Measurements from ENCODE around the gene PLCB2. TPM values are rescaled to one million over a fixed set of nuclear protein-coding genes. Genes with fewer than 3 reads are reported as not detected.

The PLCB2 gene
- total and polyA plus RNA-seq, 4 experiments from 2014 or later, result 22.6 to 219 (median 124) TPM

- intact Hi-C loops (cut with micrococcal nuclease), result loop anchor here (1.0 to 10.0 kb wide), 6 partner anchors 57 to 588 kb away; no protein-coding TSS in a partner anchor
- no peak overlapping the region for H3K4me3 ChIP-seq (ENCODE audit: low read length in 2 of 2)
- H3K27ac Mint-ChIP-seq, result peak overlapping the region in 3 of 7 donors; percentile 24 to 54 (median 32)
- H3K27ac ChIP-seq (ENCODE audit: low read depth, low read length), result no peak overlapping the region
- no peak overlapping the region for H3K4me3 Mint-ChIP-seq
- H3K9me3 ChIP-seq (ENCODE audit: control insufficient read depth in 1 of 2, low read length in 2 of 2), result no peaks in the 10 kb centered on the region
- ChIA-PET POLR2A (ENCODE audit: partially characterized antibody) (interaction anchor here (0.7 to 2.1 kb wide), 8 partner anchors 31 to 233 kb away, joined by 3 to 10 read pairs (median 4); no protein-coding TSS in a partner anchor), CTCF (ENCODE audit: partially characterized antibody) (interaction anchor here (0.6 to 14.0 kb wide), 44 partner anchors 8 to 491 kb away, joined by 3 to 427 read pairs (median 4); partner anchors contain the start of genes ANKRD63, BMF, BUB1B and CCDC9B)
- H3K9me3 Mint-ChIP-seq, result no peaks in the 10 kb centered on the region
- H3K27me3 ChIP-seq (ENCODE audit: insufficient read depth, low read length), result no peaks in the 10 kb centered on the region
- peak; percentile 81 to 88 (median 84) for DNase-seq
- peaks cover 2 to 11% (median 5%) of the 10 kb centered on the region in 4 donors for H3K4me1 Mint-ChIP-seq
- peaks cover 3 to 18% of the 10 kb centered on the region in 2 donors for H3K27me3 Mint-ChIP-seq
- H3K4me1 ChIP-seq (ENCODE audit: insufficient read depth, low read length), result peaks cover 5% of the 10 kb centered on the region
- no peaks in the 10 kb centered on the region for H3K36me3 ChIP-seq (ENCODE audit: insufficient read depth, low read length)
- H3K36me3 Mint-ChIP-seq, result no peaks in the 10 kb centered on the region
Observed at GRCh38 chr15:40274350-40275274, 33.1 kb downstream of the PLCB2 start.

GRCh38 chr15:40273428-40273827 lies 34.3 kb downstream of the PLCB2 start:
- no peaks in the 10 kb centered on the region for H3K27me3 ChIP-seq (ENCODE audit: insufficient read depth, low read length)
- Mint-ChIP-seq H3K4me3 (no peak overlapping the region), H3K4me1 (peaks cover 0 to 11% (median under 1%) of the 10 kb centered on the region in 4 donors), H3K27me3 (peaks cover 0 to 10% of the 10 kb centered on the region in 2 donors), H3K27ac (no peak overlapping the region), H3K9me3 (no peaks in the 10 kb centered on the region), H3K36me3 (no peaks in the 10 kb centered on the region)
- intact Hi-C loops (cut with micrococcal nuclease), result loop anchor here (10.0 kb wide), 1 partner anchor 389 kb away; no protein-coding TSS in a partner anchor
- H3K4me3 ChIP-seq (ENCODE audit: low read length in 2 of 2), result no peak overlapping the region
- no peak overlapping the region for H3K27ac ChIP-seq (ENCODE audit: low read depth, low read length)
- POLR2A ChIA-PET (ENCODE audit: partially characterized antibody), result interaction anchor here (1.0 to 2.1 kb wide), 5 partner anchors 35 to 232 kb away, joined by 3 to 10 read pairs (median 7); no protein-coding TSS in a partner anchor
- H3K36me3 ChIP-seq (ENCODE audit: insufficient read depth, low read length), result no peaks in the 10 kb centered on the region
- CTCF ChIA-PET (ENCODE audit: partially characterized antibody), result interaction anchor here (0.6 to 14.0 kb wide), 30 partner anchors 10 to 933 kb away, joined by 3 to 427 read pairs (median 6); partner anchors contain the start of genes BMF, CCDC9B, IVD and PLCB2
- no peaks in the 10 kb centered on the region for H3K4me1 ChIP-seq (ENCODE audit: insufficient read depth, low read length)
- H3K9me3 ChIP-seq (ENCODE audit: control insufficient read depth in 1 of 2, low read length in 2 of 2), result no peaks in the 10 kb centered on the region
- DNase-seq, result no peak

- no peaks in the 10 kb centered on the region for H3K27me3 ChIP-seq (ENCODE audit: insufficient read depth, low read length)
- intact Hi-C loops (cut with micrococcal nuclease), result loop anchor here (10.0 kb wide), 1 partner anchor 388 kb away; no protein-coding TSS in a partner anchor
- POLR2A ChIA-PET (ENCODE audit: partially characterized antibody), result interaction anchor here (1.4 kb wide), 1 partner anchor 36 kb away, joined by 4 read pairs; no protein-coding TSS in a partner anchor
Observed at GRCh38 chr15:40272485-40273056, 35.2 kb downstream of the PLCB2 start.

GRCh38 chr15:40271685-40272484 lies 35.9 kb downstream of the PLCB2 start:
- H3K27ac Mint-ChIP-seq, result no peak overlapping the region
- Histone ChIP-seq H3K9me3 (ENCODE audit: control insufficient read depth in 1 of 2, low read length in 2 of 2) (no peaks in the 10 kb centered on the region), H3K27me3 (ENCODE audit: insufficient read depth, low read length) (no peaks in the 10 kb centered on the region), H3K4me3 (ENCODE audit: low read length in 2 of 2) (no peak overlapping the region), H3K4me1 (ENCODE audit: insufficient read depth, low read length) (no peaks in the 10 kb centered on the region), H3K36me3 (ENCODE audit: insufficient read depth, low read length) (no peaks in the 10 kb centered on the region), H3K27ac (ENCODE audit: low read depth, low read length) (no peak overlapping the region)
- no peaks in the 10 kb centered on the region for H3K36me3 Mint-ChIP-seq
- intact Hi-C loops (cut with micrococcal nuclease), result loop anchor here (10.0 kb wide), 1 partner anchor 387 kb away; no protein-coding TSS in a partner anchor
- ChIA-PET CTCF (ENCODE audit: partially characterized antibody) (interaction anchor here (1.0 to 14.0 kb wide), 10 partner anchors 7 to 487 kb away, joined by 3 to 427 read pairs (median 23); partner anchors contain the start of genes CCDC9B and PLCB2), POLR2A (ENCODE audit: partially characterized antibody) (no interaction called here)
- H3K4me3 Mint-ChIP-seq, result no peak overlapping the region
- peaks cover 0 to 2% of the 10 kb centered on the region in 2 donors for H3K27me3 Mint-ChIP-seq
- DNase-seq, result no peak
- no peaks in the 10 kb centered on the region for H3K9me3 Mint-ChIP-seq
- peaks cover 0 to 11% (median under 1%) of the 10 kb centered on the region in 4 donors for H3K4me1 Mint-ChIP-seq

More at GRCh38 chr15:40272485-40273056, 35.2 kb downstream of the PLCB2 start:
- Mint-ChIP-seq H3K36me3 (no peaks in the 10 kb centered on the region), H3K27ac (no peak overlapping the region), H3K9me3 (no peaks in the 10 kb centered on the region), H3K4me3 (no peak overlapping the region), H3K4me1 (peaks cover 0 to 11% (median under 1%) of the 10 kb centered on the region in 4 donors), H3K27me3 (peaks cover 0 to 5% of the 10 kb centered on the region in 2 donors)
- H3K9me3 ChIP-seq (ENCODE audit: control insufficient read depth in 1 of 2, low read length in 2 of 2), result no peaks in the 10 kb centered on the region
- no peaks in the 10 kb centered on the region for H3K36me3 ChIP-seq (ENCODE audit: insufficient read depth, low read length)
- H3K27ac ChIP-seq (ENCODE audit: low read depth, low read length), result no peak overlapping the region
- CTCF ChIA-PET (ENCODE audit: partially characterized antibody), result interaction anchor here (0.5 to 14.0 kb wide), 19 partner anchors 8 to 487 kb away, joined by 3 to 427 read pairs (median 14); partner anchors contain the start of genes CCDC9B, PLCB2 and SRP14
- no peak overlapping the region for H3K4me3 ChIP-seq (ENCODE audit: low read length in 2 of 2)
- DNase-seq, result no peak
- no peaks in the 10 kb centered on the region for H3K4me1 ChIP-seq (ENCODE audit: insufficient read depth, low read length)

GRCh38 chr15:40270246-40270995 lies 37.3 kb downstream of the PLCB2 start:
- Histone ChIP-seq H3K27ac (ENCODE audit: low read depth, low read length) (no peak overlapping the region), H3K4me1 (ENCODE audit: insufficient read depth, low read length) (no peaks in the 10 kb centered on the region), H3K9me3 (ENCODE audit: control insufficient read depth in 1 of 2, low read length in 2 of 2) (no peaks in the 10 kb centered on the region), H3K27me3 (ENCODE audit: insufficient read depth, low read length) (no peaks in the 10 kb centered on the region), H3K4me3 (ENCODE audit: low read length in 2 of 2) (no peak overlapping the region), H3K36me3 (ENCODE audit: insufficient read depth, low read length) (no peaks in the 10 kb centered on the region)
- Mint-ChIP-seq H3K27me3 (no peaks in the 10 kb centered on the region), H3K9me3 (no peaks in the 10 kb centered on the region), H3K27ac (peak overlapping the region in 1 of 7 donors; percentile 95), H3K4me3 (peak overlapping the region in 1 of 8 donors; percentile 86), H3K4me1 (peaks cover 0 to 11% (median under 1%) of the 10 kb centered on the region in 4 donors), H3K36me3 (no peaks in the 10 kb centered on the region)
- no peak for DNase-seq
- ChIA-PET POLR2A (ENCODE audit: partially characterized antibody) (no interaction called here), CTCF (ENCODE audit: partially characterized antibody) (interaction anchor here (1.2 to 14.0 kb wide), 5 partner anchors 9 to 225 kb away, joined by 4 to 331 read pairs (median 5); no protein-coding TSS in a partner anchor)
- intact Hi-C loops (cut with micrococcal nuclease), result loop anchor here (10.0 kb wide), 1 partner anchor 386 kb away; no protein-coding TSS in a partner anchor

- H3K27me3 ChIP-seq (ENCODE audit: insufficient read depth, low read length), result no peaks in the 10 kb centered on the region
- no peaks in the 10 kb centered on the region for H3K4me1 ChIP-seq (ENCODE audit: insufficient read depth, low read length)
- H3K4me3 ChIP-seq (ENCODE audit: low read length in 2 of 2), result no peak overlapping the region
- Mint-ChIP-seq H3K27ac (peak overlapping the region in 1 of 7 donors; percentile 95), H3K4me3 (peak overlapping the region in 1 of 8 donors; percentile 86), H3K4me1 (peaks cover 0 to 7% (median 0%) of the 10 kb centered on the region in 4 donors), H3K9me3 (no peaks in the 10 kb centered on the region), H3K36me3 (no peaks in the 10 kb centered on the region), H3K27me3 (no peaks in the 10 kb centered on the region)
- H3K36me3 ChIP-seq (ENCODE audit: insufficient read depth, low read length), result no peaks in the 10 kb centered on the region
- DNase-seq, result no peak
- ChIA-PET CTCF (ENCODE audit: partially characterized antibody) (interaction anchor here (0.9 to 14.0 kb wide), 6 partner anchors 10 to 224 kb away, joined by 3 to 331 read pairs (median 5); no protein-coding TSS in a partner anchor), POLR2A (ENCODE audit: partially characterized antibody) (no interaction called here)
- no peaks in the 10 kb centered on the region for H3K9me3 ChIP-seq (ENCODE audit: control insufficient read depth in 1 of 2, low read length in 2 of 2)
- intact Hi-C loops (cut with micrococcal nuclease), result loop anchor here (10.0 kb wide), 1 partner anchor 385 kb away; no protein-coding TSS in a partner anchor
- no peak overlapping the region for H3K27ac ChIP-seq (ENCODE audit: low read depth, low read length)
Observed at GRCh38 chr15:40269604-40270003, 38.1 kb downstream of the PLCB2 start.

Measured in CD4-positive, alpha-beta memory T cell (primary cell).